ENCODE data around the gene ORC6.
A peak's percentile ranks its signal among the peaks of the same experiment; 100 is the strongest.
"Not testable (repeated sequence)": the region's sequence is repeated elsewhere in the genome, so short reads cannot be mapped to it uniquely, and the experiment has no call there.

The ORC6 gene, protein sequence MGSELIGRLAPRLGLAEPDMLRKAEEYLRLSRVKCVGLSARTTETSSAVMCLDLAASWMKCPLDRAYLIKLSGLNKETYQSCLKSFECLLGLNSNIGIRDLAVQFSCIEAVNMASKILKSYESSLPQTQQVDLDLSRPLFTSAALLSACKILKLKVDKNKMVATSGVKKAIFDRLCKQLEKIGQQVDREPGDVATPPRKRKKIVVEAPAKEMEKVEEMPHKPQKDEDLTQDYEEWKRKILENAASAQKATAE

GRCh38 chr16:46689365-46690280 is at the start of gene ORC6:
Gene ORC6 (plus strand): TSS chr16:46689659. CDS start chr16:46689706, 47 bp downstream.
- peak; percentile 73 for DNase-seq

DNA sequence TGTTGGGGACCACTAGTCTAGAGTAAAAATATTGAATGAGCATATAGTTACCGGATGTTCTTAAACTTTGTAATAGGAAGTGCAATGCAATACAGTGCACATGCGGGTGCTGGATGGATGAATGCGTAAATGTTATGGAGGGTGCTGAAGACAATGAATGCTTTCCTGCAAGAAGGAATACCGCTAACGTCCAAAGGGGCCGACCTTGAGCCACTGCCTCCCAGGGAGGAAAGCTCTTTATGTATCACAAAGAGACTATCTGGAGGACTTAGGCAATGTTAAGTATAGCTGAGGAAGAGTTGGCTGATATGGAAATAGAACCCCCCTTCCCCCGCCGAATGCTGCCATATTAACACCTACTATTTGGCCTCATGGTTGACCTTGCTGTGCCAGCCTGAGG is 40.8 kb upstream of the ORC6 start:
- no peak for DNase-seq

DNA sequence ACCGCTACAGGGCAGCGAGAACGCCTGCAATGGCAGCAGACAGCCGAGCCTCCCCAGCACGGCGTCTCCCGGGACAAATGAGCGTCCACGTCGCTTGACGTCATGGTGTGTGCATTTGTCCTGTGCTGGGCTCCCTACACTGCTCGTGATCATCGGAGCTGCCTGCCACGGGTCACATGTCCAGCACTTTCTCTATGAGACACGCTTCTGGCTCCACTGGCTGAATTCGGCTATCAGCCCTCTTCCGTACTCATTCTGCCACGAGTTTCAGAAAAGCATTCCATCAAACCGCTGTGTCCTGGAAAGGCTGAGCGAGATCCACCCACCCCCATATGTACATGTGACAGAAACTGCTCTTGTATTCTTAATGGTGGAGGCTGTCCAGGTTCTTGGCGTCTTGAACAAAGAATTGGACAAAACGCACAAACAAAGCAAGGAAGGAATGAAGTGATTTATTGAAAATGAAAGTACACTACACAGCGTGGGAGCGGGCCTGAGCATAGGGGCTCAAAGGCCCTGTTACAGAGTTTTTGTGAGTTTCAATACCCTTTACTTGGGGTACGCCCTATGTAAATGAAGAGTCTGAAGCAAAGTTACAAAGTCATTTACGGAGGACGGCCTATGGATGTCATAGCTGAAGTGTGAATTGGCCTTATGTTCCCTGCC is 39.7 kb upstream of the ORC6 start:
- no peak for DNase-seq

DNA sequence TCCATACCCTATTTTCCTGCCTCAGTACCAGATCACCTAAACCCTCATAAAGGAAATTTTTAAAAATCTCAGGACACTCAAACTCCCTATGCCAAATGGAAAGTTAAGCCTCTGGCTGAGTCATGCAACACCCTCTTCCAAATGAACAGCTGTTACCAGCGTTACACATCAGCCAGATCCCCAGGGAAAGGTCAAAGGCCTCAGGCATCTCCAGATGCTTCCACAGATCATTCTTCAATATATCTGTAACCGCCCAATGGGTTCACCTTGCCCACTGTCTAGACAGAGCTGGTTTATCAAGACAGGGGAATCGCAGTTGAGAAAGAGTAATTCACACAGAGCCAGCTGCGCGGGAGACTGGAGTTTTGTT is 39.2 kb upstream of the ORC6 start:
- no peak for DNase-seq

GRCh38 chr16:46651305-46651704 is 38.2 kb upstream of the ORC6 start:
- DNase-seq: no peak

DNA sequence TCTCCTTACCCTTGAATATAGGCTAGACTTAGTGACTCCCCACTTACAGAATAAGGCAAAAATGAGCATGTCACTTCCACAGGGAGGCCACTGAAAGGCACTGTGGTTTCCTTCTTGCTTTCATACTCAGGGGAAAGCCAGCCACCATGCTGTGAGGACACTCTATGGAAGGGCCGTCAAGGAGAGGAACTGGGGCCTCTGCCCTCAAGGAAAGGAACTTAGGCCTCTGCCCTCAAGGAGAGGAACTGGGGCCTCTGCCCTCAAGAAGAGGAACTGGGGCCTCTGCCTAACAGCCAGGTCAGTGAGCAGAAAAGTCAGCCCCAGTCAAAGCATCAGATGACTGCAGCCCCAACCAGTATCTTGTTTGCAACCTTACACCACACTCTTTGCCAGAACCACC is 30.5 kb upstream of the ORC6 start:
- no peak for DNase-seq

DNA sequence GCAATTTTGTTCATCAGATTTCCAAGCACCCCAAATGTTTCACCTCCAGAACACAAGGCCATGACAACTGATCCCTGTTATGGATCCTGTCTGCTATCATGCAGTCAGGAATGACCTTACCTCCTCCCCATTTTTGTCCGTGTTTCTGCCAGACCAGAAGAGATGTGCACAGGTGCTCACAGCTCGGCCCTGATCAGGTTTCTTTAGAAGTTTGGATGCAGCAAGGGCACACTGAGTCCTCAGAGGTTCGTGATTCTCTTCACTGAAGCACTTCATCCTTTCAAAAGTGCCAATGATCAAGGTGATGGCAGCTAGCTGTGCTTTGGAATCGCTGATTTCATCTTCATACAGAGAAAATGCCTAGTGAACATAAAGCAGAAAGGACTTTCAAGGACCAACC is 27.3 kb upstream of the ORC6 start:
- no peak for DNase-seq

DNA sequence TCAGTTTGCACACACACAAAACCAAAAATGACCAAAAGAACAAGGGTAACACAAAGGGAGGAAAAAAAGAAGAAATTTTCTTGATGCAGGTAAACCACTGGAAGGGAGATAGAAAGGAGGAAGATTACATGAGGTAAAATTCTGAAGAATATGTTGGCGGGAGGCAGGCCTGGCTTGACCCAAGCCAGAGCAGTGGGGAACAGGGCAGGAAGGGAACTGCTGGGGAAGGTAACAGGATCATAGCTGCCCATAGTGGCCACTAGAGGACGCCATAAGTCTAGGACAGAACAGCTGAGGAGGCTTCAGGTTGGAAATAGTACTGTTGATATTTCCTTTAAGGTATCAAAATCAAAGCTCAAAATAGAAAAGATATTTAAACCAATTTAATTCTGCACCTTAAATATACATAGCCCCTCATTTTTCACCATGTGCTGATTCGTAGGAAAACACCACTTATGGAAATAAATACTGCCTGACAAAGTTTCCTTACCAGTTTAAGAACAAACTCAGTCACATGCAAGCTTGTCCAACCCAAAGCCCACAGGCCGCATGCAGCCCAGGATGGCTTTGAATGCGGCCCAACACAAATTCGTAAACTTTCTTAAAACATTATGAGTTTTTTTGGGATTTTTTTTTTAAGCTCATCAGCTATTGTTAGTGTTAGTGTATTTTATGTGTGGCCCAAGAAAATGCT is 16.0 kb upstream of the ORC6 start:
- DNase-seq: peak; percentile 43

- DNase-seq: not testable (repeated sequence)
Measured at GRCh38 chr16:46677943-46678342, 11.5 kb upstream of the ORC6 start.

- DNase-seq: not testable (repeated sequence)
Measured at GRCh38 chr16:46681867-46682266, 7.6 kb upstream of the ORC6 start.

- DNase-seq: no peak
Measured at GRCh38 chr16:46686815-46687473, 2.5 kb upstream of the ORC6 start.

DNA sequence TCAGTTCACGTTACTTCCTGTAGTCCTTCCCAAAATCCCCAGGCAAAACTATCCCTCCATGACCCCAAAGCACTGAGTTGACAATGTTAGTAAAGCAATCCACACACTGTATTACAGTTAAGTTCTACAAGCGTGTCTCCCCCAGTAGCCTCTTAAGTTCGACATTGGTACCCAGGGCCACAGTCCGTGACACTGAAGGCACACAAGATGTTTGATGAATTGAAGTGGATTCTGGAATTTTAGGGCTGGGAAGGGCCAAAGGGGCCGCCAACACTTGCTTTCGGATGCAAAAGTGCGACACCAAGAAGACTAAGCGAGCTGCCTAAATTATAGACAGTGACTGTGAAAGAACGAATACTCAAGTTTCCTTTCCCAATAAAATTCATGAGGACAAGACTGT is 2.0 kb upstream of the ORC6 start:
- DNase-seq: no peak

DNA sequence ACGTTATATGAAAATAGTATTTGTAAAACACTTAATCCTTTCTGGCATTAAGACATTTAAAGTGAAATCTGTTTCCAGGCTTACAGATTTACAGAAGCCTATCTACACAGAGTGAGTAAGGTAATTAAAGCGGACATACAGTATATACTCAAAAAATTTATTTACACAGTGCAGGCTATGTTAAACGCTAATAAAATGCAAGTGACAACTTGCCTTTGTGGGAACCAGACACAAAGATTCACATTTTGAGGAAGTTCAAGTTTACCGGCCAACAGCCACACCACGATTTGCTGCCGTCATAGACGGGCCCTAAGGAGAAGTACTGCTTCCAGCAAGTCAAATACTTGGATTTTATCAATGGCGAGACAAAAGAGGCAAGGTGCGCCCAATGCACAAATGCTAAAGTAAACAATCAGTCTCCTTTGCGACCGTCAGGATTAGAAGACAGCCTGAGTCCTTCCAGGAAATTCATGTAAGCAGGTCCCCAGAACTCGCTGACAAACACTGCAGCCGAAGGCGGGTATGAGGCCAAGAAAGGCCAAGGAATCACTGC is 1.3 kb upstream of the ORC6 start:
- DNase-seq: no peak

DNA sequence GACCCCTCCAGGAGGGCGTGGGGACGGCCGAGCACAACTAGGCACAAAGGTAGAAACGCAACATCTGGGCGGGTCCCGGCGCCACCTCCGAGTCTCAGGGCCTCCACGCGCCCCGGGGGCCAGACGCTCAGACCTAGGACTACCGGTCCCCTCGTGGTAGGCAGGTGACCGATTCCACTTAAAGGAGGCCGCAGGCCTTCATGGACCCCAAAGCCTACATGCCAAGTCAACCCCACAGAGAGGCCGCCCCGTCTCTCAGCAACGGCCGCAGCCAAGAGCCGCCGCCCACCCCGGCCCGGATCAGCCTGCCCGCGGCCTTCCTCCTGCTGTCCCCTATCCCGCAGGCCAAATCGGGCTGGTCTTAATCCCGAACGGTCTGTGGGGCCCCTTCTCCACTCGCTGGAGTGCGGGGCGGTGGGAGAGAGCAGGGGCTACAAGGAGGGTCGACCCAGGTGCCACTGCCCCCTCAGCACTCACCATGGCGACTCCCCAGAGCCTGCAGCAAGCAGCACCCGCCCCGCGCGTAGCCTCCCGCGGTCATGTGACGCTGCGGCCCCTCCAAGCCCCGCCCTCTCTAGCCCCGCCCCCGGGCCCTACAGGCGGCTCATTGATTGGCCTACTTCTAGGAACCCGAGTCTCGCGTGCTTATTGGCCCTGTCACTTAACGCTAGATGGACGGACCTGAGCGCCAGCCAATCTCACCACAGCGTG is 650 bp upstream of the ORC6 start, which contains the start of gene VPS35:
VPS35 (minus strand) TSS at position 525 of the 711 bp plus-strand sequence; CDS start at position 480, 45 bp downstream.
- peak; percentile 82 for DNase-seq

- DNase-seq: no peak
Measured at GRCh38 chr16:46690281-46691178, 1.1 kb downstream of the ORC6 start.

DNA sequence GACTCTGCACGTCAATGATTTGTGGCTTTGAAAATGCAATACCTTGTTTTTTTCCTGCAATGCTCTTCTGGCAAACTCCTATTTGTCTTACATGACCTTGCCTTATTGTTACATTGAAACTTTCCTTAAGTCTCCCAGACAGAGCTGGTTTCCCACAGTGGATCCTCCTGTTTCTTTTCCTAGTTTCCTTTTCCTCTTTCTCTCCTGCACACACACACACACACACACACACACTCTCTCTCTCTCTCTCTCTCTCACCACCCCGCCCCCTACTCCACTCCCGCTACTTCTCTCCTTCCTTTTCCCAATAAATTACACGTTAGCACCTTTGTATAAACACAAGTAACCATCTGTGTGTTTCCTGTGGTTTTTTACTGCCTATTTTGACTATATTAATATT is 2.3 kb downstream of the ORC6 start:
- no peak for DNase-seq

GRCh38 chr16:46693598-46693997 is 4.1 kb downstream of the ORC6 start:
- no peak for DNase-seq

DNA sequence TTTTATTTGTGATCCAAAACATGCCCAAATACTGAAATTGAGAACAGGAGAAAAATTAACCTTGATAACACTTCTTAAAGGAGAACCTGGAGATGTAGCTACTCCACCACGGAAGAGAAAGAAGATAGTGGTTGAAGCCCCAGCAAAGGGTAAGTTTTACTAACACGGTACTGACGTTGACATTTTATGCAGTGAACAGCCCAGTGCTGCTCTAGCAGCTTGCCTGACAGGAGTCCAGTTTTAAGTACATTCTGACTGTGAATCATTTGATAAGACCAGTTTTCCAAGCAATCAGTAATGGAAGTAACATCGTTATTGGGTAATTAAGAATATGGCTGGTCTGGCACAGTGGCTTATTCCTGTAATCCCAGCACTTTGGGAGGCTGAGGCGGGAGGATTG is 6.5 kb downstream of the ORC6 start:
- DNase-seq: no peak

GRCh38 chr16:46696957-46697356 is 7.5 kb downstream of the ORC6 start:
- no peak for DNase-seq

GRCh38 chr16:46700048-46700447 is 10.6 kb downstream of the ORC6 start:
- no peak for DNase-seq

Measured in 8988T (cell line).